OCI-LY3 (cell line): ENCODE data around the gene NHS.

Experiments used
- EZH2phosphoT487 ChIP-seq: fragments of 200-600 bp; shearing (Covaris generic); IDR thresholded peaks from 2 replicates; pipeline ENCODE4 v1.6.1; 2018; ENCODE audit warnings: antibody characterized with exemption, mixed run types, low read depth
- TF ChIP-seq, protein P1 (sequence below): fragments of 200-600, 300-600 bp; sonication (generic); IDR thresholded peaks from 2 replicates; pipeline ENCODE4 v1.5.1; 2014; ENCODE audit warnings: antibody characterized with exemption, low read length, low read depth

DNA sequence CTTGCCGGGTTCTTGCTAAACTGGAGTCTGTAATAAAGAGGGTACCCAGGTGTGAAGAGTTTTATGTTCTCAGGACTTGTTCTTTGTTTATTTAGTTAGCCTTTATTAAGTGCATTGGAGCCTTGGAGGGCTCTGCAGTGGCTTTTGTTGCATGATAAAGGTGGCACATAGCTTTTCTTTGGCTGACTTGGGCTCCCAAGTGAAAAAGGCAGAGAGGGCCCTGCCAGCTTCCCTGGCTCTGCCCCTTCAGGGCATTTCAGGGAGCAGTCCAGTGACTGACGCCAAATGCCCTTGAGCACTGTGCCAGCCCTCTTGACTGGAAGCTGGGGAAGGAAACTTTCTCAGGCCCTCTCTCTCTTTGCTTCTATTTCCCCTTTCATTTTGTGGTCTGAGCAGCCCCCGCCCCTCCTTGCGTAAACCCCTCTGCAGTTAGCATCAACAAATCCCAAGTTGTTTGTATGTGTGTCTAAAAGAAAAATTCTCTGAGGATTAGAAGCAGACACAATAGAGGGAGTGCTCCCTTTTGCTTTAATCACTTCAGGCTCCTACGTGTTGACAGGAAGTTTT lies 152.2 kb downstream of the NHS start:
- TF ChIP-seq, protein P1, sequence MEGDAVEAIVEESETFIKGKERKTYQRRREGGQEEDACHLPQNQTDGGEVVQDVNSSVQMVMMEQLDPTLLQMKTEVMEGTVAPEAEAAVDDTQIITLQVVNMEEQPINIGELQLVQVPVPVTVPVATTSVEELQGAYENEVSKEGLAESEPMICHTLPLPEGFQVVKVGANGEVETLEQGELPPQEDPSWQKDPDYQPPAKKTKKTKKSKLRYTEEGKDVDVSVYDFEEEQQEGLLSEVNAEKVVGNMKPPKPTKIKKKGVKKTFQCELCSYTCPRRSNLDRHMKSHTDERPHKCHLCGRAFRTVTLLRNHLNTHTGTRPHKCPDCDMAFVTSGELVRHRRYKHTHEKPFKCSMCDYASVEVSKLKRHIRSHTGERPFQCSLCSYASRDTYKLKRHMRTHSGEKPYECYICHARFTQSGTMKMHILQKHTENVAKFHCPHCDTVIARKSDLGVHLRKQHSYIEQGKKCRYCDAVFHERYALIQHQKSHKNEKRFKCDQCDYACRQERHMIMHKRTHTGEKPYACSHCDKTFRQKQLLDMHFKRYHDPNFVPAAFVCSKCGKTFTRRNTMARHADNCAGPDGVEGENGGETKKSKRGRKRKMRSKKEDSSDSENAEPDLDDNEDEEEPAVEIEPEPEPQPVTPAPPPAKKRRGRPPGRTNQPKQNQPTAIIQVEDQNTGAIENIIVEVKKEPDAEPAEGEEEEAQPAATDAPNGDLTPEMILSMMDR = no peak
- TF ChIP-seq EZH2phosphoT487 = no peak
